ENCODE data around the gene BOK.
"Not testable (repeated sequence)": the region's sequence is repeated elsewhere in the genome, so short reads cannot be mapped to it uniquely, and the experiment has no call there.

The BOK gene

GRCh38 chr2:241555711-241556110 lies 2.8 kb upstream of the BOK start:
- no peak for DNase-seq (ENCODE audit: low read depth in 2 of 2)

GRCh38 chr2:241556746-241557145 lies 1.8 kb upstream of the BOK start:
- no peak for DNase-seq (ENCODE audit: low read depth in 2 of 2)

GRCh38 chr2:241559323-241560161 lies 997 bp downstream of the BOK start:
- no peak for DNase-seq (ENCODE audit: low read depth in 2 of 2)

DNA sequence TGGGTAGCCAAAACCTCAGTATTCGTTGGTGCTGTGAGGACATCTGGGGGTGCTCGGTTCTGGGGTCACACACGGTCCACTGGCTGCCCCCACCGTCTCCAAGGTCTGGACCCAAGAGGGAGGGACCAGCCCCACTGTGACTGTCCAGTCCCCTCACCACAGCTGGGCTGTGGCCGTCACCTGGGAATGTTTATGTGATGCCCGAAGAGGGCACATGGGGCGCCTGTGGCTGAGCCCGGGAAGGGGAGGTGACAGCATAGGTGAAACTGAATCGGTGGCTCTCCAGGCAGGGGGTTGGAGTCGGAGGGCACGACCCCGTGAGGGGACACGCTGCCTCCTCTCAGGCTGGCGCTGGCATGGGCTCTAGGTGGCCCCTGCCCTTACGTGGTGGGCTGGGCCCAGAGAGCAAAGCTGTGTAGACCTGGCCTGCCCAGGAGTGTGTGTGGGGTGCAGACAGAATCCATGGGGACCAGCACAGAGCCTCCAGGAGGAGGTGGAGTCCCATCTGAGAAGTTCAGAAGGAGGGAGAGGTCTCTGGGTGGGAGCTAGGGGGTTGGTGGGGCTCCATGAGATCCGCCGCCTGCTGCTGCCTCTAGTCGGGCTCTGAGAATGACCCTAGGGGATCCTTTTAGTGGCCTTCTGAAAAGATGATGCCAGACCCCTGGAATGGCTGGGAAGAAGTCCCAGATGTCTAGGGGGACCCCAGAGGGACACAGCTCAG lies 1.8 kb downstream of the BOK start:
- DNase-seq (ENCODE audit: low read depth in 2 of 2): no peak

GRCh38 chr2:241560883-241561474 lies 2.4 kb downstream of the BOK start:
- DNase-seq (ENCODE audit: low read depth in 2 of 2): no peak

- no peak for DNase-seq (ENCODE audit: low read depth in 2 of 2)
Measured at GRCh38 chr2:241561832-241562231, 3.3 kb downstream of the BOK start.

- no peak for DNase-seq (ENCODE audit: low read depth in 2 of 2)
Measured at GRCh38 chr2:241562269-241562891, 3.8 kb downstream of the BOK start.

- no peak for DNase-seq (ENCODE audit: low read depth in 2 of 2)
Measured at GRCh38 chr2:241563031-241563507, 4.5 kb downstream of the BOK start.

DNA sequence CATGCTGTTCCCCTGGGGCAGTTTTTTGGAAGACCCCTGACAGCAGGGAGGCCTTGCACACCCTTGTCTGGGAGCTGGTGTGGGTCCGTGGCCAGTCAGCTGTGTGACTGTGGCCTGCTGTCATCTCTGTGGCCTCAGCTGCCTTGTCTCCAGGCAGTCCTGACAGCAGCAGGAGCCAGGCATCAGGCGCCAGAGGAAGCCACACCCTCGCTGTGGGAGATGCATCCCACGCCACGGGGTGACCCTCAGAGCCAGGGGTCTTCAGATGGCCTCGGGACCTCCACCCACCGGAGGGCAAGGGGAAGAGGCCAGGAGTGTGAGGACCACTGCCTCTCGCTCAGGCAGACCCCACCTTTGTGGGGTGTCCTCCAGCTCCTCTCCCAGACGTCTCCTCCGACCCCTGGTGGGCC lies 5.0 kb downstream of the BOK start:
- DNase-seq (ENCODE audit: low read depth in 2 of 2): no peak

DNA sequence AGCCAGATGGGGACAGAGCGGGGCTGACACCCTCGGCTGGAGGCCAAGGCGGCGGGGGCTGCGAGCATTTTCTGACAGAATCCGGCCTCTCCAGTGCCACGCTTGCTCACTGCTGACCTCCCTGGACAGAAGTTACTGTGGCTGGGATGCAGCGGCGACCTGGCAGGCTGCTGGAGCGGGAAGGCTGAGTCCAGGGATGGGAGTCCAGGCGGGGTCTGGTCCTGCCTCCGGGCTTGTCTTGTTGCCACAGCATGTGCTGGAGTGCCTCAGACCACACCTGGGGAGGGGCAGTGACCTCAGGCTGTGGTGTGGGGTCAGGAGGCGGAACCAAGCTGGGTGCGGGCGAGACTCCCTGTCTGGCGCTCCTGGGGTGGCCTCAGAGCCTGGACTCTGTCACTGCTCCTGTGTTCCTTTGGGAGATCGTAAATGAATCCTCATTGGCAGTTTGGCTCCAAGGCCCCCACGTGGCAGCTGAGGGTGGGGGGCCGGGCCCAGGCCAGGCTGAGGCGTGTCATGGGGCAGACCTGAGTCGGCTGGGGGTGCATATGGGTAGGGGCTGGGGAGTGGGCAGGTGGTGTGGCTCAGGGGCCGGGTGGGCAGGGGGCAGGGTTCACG lies 5.5 kb downstream of the BOK start:
- no peak for DNase-seq (ENCODE audit: low read depth in 2 of 2)

DNA sequence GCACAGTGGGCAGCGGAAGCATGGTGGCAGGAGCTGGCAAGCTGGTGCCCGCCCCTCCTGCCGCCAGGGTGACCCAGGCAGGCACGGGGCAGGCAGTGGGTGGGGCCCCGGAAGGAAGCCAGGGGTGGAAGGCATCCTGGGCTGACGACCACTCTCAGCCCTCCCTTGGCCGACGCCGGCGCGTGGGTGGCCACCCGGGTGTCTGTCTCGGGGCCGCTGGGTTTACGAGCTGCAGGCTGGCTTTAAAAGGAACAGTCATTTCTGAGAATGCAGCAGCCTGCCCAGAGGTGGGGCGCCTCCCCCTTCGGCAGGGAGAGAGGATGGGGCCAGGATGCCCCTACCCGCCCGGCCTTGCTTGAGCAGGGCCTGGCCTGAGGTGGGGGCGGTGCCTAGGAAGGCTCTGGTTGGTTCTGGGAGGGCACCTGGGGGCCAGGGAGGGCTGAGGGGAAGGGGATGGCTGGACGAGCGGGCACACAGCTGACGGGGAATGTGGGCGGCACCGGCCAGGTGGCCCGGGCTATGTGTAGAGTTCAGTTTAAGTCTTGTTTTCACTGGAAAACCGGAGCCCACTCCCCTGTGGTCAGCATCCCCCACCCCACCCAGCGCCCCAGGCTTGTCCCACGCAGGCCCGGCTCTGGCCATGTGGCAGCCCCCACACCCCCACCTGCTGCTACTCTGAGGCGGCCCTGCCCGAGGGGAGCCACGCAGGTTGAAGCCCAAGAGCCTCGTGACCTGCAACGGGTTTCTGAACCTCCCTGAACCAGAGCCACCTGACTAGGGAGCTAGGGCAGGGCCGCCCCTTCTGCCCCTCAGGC lies 6.3 kb downstream of the BOK start:
- DNase-seq (ENCODE audit: low read depth in 2 of 2): no peak

DNA sequence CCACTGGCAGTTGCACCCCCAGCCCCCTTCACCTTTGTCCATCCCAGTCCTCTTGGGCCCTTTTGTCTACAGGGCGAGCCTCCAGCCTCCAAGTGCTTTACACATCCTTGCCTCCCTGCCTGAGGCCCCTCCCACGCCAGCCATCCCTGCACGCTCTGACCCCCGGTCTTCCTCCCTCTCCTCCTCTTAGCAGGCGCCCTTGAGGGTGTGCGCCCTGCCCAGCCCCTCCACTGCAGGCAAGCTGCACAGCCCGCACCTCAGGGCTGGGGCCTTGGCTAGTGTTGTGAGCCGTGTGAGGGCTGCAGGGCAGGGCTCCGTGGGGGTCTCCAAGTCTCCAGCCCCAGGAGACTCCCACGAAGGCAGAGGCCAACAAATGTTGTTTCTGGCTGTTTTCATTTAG lies 6.9 kb downstream of the BOK start:
- no peak for DNase-seq (ENCODE audit: low read depth in 2 of 2)

GRCh38 chr2:241566021-241566420 lies 7.5 kb downstream of the BOK start:
- DNase-seq (ENCODE audit: low read depth in 2 of 2): not testable (repeated sequence)

DNA sequence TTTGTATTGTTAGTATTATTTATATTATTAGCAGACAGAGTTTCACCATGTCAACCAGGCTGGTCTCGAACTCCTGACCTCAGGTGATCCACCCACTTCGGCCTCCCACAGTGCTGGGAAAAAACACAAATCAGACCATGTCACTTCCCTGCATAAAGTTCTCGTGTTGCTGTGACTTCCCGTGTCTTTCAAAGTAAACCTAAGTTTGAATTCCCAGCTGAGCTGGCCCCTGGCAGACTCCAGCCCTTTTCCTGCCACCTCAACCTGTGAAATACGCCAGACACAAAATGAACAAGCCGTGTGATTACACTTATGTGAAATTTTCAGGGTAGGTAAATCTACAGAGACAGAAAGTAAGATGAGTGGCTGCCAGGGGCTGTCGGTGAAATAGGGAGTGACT lies 7.9 kb downstream of the BOK start:
- DNase-seq (ENCODE audit: low read depth in 2 of 2): no peak

DNA sequence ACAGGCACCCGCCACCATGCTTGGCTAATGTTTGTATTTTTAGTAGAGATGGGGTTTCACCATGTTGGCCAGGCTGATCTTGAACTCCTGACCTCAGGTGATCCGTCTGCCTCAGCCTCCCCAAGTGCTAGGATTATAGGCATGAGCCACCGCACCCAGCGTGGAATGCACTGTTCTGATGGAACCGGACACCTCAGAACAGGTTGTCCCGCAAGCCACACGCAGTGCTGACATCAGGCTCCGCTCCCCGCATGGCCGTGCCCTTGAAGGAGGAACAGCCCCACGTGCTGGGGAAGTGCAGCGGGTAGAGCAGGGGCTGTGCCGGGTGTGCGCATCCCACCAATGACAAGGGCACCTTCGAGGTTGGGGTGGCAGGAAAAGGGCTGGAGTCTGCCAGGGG lies 8.7 kb downstream of the BOK start:
- DNase-seq (ENCODE audit: low read depth in 2 of 2): not testable (repeated sequence)

GRCh38 chr2:241567776-241568175 lies 9.2 kb downstream of the BOK start:
- DNase-seq (ENCODE audit: low read depth in 2 of 2): no peak

DNA sequence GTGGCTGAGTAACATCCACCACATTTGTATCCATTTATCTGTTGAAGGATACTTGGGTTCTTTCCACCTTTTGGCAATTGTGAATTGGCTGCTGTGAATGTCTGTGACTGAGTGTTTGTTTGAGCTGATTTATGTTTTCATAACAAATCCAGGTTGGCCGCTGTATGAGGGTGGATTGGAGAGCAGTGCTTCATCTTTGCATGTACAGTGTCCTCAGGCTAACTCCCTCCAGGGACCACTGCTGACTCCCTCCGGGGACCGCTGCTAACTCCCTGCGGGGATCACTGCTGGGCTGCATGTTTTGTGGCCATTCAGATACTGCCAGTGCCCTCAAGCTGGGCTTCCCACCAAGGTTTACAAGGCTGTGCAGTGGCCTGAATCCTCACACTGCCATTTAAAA lies 10.2 kb downstream of the BOK start:
- DNase-seq (ENCODE audit: low read depth in 2 of 2): no peak

GRCh38 chr2:241569831-241570281 lies 11.3 kb downstream of the BOK start:
- no peak for DNase-seq (ENCODE audit: low read depth in 2 of 2)

GRCh38 chr2:241570961-241571581 lies 12.5 kb downstream of the BOK start:
- no peak for DNase-seq (ENCODE audit: low read depth in 2 of 2)
